HG02852 (cell line): ENCODE results near the gene MAP10.

Source experiments
- ATAC-seq: cut with Tn5 transposase; IDR thresholded peaks from one replicate; pipeline ENCODE4 v1.9.1; 2021; ENCODE audit warnings: mild to moderate bottlenecking, moderate library complexity; ENCODE audit not compliant: unreplicated experiment

The MAP10 gene

DNA sequence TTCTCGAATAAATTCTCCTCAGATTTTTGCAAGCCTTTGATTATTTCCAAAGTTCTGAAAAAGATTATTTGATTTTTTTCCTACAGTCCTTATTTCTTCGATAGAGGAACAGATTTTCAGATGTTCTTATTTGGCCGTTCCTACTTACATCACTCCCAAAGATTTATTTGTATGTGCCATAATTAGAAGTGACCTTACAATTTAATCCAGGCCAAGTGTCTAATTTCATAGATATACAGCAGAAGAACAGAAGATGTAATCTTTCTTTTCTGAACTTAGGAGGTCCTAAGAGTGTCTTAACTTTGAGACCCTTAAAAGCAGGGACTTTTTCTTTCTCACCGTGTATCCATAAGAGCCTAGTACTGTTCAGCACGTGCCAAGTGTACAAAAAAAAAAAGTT is 46.3 kb downstream of the MAP10 start:
- ATAC-seq = no peak

DNA sequence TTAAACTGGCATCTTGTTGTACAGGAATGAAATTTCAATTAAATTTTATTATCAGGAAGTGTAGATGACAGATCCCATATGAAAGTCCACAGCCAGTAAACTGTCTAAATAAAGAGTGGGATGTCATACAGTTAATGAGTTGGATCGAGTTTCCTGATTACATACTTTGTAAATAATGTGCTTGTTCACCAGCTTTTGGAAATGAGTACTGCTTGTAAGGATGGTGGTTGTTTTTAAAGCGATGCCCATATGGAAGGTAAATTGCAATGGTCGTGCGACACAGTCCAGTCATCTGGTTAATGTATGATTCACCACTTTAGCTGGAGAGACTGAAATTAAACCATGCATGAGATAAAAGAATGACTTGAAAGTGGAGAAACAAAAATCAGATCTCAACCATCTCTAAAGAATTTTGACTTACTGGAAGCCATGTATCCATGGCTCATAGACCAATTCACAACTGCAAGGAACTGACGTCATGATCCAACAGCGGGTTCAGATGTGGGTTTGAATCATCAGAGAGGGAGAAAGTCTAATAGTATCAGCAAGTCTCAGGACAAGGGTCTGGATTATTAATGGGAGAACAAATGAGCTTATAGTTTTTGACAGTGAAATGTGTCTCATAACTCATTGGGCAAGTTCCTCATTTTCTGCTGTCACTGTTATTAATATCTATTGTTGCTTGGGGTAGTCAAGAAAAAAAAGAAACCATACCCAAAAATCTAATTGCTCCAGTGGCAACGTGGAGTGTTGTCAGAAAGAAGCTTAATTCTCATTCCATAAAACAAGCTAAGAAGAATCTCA is 49.0 kb downstream of the MAP10 start:
- ATAC-seq = no peak

DNA sequence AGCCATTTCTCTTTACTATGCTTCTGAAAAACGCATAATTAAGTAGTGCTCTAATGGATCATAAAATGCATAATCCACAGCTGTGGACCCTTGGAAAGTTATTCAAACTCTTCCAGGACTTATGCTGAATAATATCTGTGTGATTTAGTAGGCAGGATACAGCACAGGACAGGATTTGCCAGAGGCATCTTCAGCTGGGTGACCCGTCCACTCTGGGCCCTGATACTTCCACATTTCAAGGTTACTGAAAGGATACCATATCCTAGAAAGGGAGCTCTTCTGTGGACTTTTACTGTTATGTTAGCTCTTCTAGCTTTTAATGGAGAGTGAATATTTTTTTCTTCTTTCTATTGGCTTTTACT is 49.6 kb downstream of the MAP10 start:
- ATAC-seq = no peak

DNA sequence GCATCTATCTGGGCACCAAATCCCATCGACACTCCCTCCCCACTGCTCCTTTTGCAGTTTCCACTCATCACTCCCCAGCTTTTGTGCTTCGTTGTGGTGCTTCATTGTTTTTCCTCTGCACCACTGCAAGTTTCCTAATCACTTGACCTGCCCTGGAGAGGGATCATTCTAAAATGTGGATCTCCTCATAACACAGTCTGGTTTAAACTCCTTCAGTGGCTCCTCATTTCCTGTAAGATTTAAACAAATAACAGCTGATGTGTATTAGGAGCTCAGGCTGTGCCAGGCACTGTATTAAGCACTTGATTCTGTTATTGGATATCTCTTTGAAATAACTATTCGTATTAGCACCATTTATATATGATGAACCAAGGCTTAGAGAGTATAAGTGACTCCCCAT is 51.3 kb downstream of the MAP10 start:
- ATAC-seq = no peak
